Neural progenitor cell (in vitro differentiated cells): ENCODE results near the gene VSTM4.

Source experiments
- CTCF ChIP-seq: fragments of 200-600 bp; sonication (generic); IDR thresholded peaks from 2 replicates; pipeline ENCODE4 v1.5.1; 2017; ENCODE audit warnings: antibody characterized with exemption, mild to moderate bottlenecking
- EZH2 ChIP-seq: fragments of 200-600 bp; sonication (generic); IDR thresholded peaks from 2 replicates; pipeline ENCODE4 v1.6.1; 2017; ENCODE audit warnings: antibody characterized with exemption, mild to moderate bottlenecking, moderate library complexity
- EZH2phosphoT487 ChIP-seq: fragments of 200-600 bp; sonication (generic); IDR thresholded peaks from 2 replicates; pipeline ENCODE4 v1.6.1; 2017; ENCODE audit warnings: antibody characterized with exemption

GRCh38 chr10:49010865-49011264, 104.5 kb downstream of the VSTM4 start:
- TF ChIP-seq CTCF (no peak), EZH2 (no peak), EZH2phosphoT487 (no peak)
